SK-N-MC (cell line): ENCODE data around the gene IL1RAPL1.

ENCODE experiments used
- EZH2 ChIP-seq: fragments of 200-600 bp; sonication (generic); IDR thresholded peaks from one replicate; pipeline ENCODE4 v1.6.1; 2017; ENCODE audit warnings: antibody characterized with exemption
- FOXP2 ChIP-seq: optimal IDR thresholded peaks from 2 replicates; pipeline ENCODE3; 2011; ENCODE audit warnings: mild to moderate bottlenecking, moderate library complexity; ENCODE audit not compliant: insufficient read depth; ENCODE audit errors: extremely low read length, control extremely low read depth
- POLR2AphosphoS5 ChIP-seq: IDR thresholded peaks from 2 replicates; pipeline ENCODE4 v1.6.1; 2012; ENCODE audit warnings: mild to moderate bottlenecking, low read depth, low read length, borderline replicate concordance

- TF ChIP-seq EZH2 = no peak
- no peak for TF ChIP-seq POLR2AphosphoS5
- no peak for TF ChIP-seq FOXP2
These were observed 650.7 kb downstream of the IL1RAPL1 start for GRCh38 chrX:29237972-29238371.
